ENCODE results near the gene DACT1.

DNA sequence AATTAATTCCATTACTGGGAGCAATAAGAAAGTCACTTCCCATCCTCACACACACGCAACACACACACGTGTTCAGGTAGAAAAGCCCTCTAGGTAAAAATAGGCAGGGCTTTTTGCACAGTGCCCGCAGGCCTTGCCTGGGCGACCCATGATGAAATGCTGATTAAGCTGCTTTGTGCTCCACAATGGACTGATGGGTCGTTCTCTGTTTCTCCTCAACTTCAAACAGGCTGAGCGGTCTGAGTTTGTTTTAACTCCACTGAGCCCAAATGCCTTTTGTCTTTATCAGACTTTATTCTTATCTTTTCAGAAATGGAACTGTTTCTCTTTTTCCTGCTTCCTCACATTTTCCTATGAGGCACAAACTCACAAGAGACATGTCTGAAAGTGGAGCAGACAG lies 9.4 kb upstream of the DACT1 start:
- TF ChIP-seq, protein P1, sequence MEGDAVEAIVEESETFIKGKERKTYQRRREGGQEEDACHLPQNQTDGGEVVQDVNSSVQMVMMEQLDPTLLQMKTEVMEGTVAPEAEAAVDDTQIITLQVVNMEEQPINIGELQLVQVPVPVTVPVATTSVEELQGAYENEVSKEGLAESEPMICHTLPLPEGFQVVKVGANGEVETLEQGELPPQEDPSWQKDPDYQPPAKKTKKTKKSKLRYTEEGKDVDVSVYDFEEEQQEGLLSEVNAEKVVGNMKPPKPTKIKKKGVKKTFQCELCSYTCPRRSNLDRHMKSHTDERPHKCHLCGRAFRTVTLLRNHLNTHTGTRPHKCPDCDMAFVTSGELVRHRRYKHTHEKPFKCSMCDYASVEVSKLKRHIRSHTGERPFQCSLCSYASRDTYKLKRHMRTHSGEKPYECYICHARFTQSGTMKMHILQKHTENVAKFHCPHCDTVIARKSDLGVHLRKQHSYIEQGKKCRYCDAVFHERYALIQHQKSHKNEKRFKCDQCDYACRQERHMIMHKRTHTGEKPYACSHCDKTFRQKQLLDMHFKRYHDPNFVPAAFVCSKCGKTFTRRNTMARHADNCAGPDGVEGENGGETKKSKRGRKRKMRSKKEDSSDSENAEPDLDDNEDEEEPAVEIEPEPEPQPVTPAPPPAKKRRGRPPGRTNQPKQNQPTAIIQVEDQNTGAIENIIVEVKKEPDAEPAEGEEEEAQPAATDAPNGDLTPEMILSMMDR (conservative IDR thresholded peaks at IDR 0.05 in 1 of 2, IDR thresholded peaks at IDR 0.05 in 1 of 2; ENCODE audit: extremely low read depth in 1 of 2, insufficient read depth in 1 of 2, low read depth in 1 of 2, low read length in 2 of 2) = no peak
- no peak for TF ChIP-seq EZH2 (IDR thresholded peaks at IDR 0.05; ENCODE audit: borderline replicate concordance, low read length)

All from mammary epithelial cell (primary cell).